HG02588 (cell line): ENCODE data around the gene YARS1.

Experiments
- ATAC-seq: cut with Tn5 transposase; IDR thresholded peaks from one replicate; pipeline ENCODE4 v1.9.1; 2021; ENCODE audit warnings: mild to moderate bottlenecking, moderate library complexity; ENCODE audit not compliant: unreplicated experiment

Gene YARS1

DNA sequence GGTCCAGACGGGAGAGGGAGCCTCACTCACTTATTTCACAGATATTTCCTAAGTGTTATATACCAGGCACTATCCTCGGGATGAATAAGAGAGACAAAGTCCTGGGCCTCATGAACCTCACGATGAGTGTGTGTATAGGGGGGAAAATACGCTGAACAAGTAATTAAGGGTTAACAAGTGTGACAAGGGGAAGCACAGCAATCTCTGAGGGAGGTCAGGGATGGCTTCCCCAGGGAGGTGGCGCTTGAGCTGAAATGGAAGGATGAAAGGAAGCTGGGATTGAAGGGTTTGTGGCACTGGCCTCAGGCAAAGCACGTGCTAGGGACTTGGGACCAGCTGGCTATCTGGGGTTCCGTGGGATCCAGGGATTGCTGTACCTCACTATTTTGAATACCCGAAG lies 68.2 kb downstream of the YARS1 start:
- no peak for ATAC-seq

GRCh38 chr1:32748348-32748747 lies 68.8 kb downstream of the YARS1 start:
- no peak for ATAC-seq

GRCh38 chr1:32746130-32746529 lies 71.0 kb downstream of the YARS1 start:
- ATAC-seq, result no peak

DNA sequence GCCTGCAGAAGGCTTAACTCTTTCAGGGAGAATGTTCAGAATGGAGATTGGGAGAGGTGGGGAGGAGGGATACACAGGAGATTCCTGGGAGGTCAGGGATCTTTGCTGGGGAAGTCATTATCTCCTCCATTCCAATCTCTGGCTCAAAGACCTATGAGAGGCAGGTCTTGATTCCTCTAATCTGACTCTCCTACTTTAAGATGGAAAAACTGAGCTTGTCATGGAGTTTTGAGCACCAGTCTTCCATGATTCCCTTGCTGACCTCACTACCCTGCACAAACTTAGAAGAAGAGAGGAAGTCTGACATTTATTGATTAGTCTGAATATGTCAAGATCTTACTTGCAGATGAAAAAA lies 73.1 kb downstream of the YARS1 start:
- no peak for ATAC-seq

DNA sequence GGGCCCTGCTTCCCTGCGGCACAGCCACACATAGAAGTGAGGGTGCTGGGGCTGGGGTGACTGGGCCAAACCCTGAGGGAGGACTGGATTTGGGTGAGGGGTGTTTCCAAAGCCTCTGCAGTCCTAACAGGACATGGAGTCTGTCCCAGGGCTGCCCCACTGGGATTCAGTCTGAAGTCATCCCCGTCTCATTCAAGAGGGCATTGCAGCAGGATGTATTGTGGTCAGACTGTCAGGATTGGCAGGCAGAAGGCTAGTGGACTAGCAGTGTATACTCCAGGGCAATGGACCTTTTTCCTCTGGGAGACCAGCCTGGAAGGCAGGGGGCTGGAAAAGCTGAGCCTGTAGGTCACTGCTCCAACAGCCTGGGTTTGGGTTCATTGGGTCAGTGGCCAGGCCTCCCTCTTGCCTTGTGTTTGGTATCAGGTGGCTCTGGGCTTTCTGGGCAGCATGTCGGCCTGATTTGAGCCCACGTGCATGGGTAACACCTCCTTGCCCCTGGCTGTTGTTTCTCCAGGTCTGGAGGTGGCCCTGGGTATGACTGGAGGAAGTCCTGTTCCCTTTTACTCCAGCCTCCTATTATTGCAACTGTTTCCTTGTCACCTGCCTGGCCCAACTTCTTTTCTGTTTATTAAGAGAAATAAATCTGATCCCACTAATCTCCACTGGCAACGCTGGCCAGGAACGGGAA lies 73.6 kb downstream of the YARS1 start:
- no peak for ATAC-seq

GRCh38 chr1:32742956-32743355 lies 74.2 kb downstream of the YARS1 start:
- ATAC-seq, result no peak

DNA sequence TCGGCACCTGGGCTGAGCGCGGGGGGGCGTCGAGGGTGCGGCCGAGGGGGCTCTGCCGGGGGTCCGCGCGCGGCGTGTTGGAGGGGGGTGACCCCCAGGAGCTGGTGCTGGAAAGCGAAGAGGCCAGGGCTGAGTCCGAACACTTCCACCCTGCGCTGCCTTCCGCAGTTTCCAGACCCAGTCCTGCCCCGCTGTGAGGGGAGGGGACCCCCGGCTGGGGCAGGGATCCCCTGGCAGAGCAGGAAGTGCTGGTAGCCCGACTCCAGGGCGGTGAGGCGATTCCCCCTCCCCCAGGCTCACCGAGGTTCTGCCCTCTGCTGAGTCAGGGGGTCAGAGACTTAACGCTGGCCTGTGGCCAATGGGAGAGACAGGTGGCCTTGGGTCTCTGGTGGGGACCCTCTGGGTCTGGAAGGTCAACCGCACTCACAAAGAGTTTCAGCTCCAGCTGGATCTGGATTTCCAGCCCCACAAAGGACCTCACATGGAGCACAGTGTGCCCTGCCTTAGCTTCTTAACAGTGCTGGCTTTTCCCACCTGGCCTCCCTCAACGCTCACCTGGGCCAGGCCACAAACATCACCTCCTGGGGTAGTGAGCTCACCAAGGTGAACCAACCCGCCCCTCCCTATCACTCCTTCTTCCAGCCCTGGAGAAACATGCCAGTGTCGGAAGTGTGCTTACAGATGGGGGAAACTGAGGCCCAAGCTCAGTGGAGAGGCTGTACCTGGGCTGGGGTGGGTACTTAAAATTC lies 74.8 kb downstream of the YARS1 start:
- no peak for ATAC-seq

DNA sequence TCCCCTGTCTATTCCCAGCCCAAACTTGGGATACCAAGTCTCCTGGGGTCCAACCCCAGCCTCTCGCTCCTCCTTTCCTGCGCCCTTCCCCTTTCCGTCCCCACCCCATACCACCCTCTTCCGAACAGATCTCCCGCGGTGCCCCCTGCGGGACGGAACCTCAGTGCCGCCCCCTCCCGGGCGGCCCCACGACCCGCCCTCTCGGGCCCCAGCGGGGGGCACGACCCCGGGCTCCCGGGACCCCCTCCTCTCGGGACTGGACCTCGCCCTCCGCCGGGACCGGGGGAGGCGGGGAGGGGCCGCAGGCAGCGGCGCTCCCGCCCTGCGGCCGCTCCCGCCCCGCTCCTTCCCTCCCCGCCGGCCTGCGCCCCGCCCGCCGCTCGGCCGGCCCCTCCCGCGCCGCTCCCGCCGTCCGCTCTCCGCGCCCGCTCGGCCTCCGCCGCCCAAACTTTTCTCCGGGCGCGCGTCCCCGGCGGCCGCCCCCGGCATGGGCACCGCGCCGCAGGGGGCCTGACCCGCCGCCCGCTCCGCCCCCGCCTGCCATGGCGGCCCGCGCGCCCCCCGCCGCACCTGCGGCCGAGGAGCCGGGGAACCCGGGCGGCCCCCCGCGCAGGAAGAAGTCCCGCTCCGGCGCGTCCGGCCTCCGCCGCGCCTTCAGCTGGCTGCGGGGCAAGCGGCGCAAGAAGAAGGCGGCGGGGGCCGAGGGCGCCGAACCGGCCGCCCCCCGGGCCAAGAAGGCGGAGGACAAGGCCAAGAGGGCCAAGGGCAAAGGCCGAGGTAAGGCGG lies 75.6 kb downstream of the YARS1 start:
- no peak for ATAC-seq

GRCh38 chr1:32741059-32741412 lies 76.1 kb downstream of the YARS1 start:
- no peak for ATAC-seq

GRCh38 chr1:32736812-32737791 lies 80.1 kb downstream of the YARS1 start:
- ATAC-seq, result no peak

- ATAC-seq, result no peak
These were observed 83.4 kb downstream of the YARS1 start for GRCh38 chr1:32733582-32734321.

GRCh38 chr1:32729254-32730046 lies 87.7 kb downstream of the YARS1 start:
- no peak for ATAC-seq

- ATAC-seq, result no peak
These were observed 88.6 kb downstream of the YARS1 start for GRCh38 chr1:32728413-32729077.

- ATAC-seq, result no peak
These were observed 89.3 kb downstream of the YARS1 start for GRCh38 chr1:32727876-32728275.

DNA sequence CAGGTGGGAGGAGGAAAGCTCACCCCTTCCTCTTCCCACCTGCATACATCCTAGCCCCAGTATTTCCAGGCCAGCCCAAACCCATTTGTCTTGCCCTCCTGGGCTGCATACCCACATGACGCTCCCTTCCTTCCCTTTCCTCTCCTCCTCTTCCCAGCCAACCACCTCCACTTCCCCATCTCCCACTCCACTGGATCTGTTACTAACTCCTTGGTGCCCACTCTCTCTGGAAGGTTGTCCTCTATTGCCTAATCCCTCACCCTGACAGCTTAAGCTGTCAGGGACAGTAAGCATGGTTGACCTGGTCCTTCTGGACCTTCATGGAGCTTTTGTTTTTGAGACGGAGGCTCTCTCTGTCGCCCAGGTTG lies 91.6 kb downstream of the YARS1 start:
- no peak for ATAC-seq
